GM19468 (cell line): Measurements from ENCODE around the gene ADCY1.

ENCODE experiments used
- ATAC-seq: cut with Tn5 transposase; IDR thresholded peaks from one replicate; pipeline ENCODE4 v1.9.1; 2021; ENCODE audit warnings: mild to moderate bottlenecking, moderate library complexity, moderate number of reproducible peaks; ENCODE audit not compliant: unreplicated experiment; ENCODE audit errors: extremely low read depth

Gene ADCY1

GRCh38 chr7:45591101-45591906 lies 17.1 kb downstream of the ADCY1 start:
- ATAC-seq: no peak

DNA sequence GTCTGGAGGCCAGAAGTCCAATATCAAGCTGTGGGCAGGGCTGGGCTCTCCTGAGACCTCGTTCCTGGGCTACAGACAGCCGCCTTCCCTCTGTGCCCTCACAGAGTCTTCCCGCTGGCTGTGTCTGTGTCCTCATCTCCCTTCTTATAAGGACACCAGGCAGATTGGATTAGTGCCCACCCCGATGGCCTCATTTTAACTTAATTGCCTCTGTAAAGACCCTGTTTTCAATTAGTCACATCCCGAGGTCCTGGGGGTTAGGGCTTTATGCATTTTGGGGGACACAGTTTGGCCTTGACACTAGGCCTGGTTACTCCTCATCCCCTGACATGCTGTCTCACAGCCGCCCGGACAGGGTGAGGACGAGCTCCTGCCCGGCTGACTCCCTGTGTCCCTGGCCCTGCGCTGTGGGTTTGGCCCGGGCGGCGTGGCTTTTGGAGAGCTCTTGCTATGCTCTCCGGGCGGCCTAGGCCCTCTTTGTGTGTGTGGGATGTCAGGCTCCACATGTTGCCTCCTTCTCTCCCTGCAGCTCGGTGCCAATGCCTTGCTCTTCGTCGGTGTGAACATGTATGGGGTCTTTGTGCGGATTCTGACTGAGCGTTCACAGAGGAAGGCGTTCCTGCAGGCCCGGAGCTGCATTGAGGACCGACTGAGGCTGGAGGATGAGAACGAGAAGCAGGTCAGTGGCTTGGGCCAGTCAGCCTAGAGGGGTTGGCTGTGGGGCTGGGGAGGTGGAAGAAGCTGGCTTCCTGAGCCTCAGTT lies 18.2 kb downstream of the ADCY1 start:
- no peak for ATAC-seq

DNA sequence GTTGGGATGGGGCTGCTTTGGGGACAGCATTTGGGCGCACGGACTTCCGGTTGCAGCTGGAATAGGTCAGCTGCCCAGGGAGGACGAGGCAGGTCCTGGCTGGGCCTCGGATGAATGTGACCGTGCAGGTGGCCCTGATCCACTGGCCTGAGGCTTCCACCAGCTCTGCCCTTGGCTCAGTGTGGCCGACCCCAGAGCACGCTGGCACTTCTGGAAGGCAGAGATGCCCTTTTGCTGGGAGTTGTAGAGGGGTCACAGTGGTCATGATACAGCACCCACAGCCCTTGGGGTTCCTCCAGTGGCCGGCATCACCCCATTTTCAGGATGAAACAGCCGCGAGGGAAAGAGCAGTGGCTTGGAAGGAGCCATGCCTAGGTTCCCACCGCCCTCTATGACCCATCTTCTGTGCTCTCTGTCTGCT lies 19.0 kb downstream of the ADCY1 start:
- ATAC-seq: no peak

- ATAC-seq: no peak
Measured at GRCh38 chr7:45593877-45594276, 19.7 kb downstream of the ADCY1 start.

- no peak for ATAC-seq
Measured at GRCh38 chr7:45594745-45595535, 20.8 kb downstream of the ADCY1 start.

DNA sequence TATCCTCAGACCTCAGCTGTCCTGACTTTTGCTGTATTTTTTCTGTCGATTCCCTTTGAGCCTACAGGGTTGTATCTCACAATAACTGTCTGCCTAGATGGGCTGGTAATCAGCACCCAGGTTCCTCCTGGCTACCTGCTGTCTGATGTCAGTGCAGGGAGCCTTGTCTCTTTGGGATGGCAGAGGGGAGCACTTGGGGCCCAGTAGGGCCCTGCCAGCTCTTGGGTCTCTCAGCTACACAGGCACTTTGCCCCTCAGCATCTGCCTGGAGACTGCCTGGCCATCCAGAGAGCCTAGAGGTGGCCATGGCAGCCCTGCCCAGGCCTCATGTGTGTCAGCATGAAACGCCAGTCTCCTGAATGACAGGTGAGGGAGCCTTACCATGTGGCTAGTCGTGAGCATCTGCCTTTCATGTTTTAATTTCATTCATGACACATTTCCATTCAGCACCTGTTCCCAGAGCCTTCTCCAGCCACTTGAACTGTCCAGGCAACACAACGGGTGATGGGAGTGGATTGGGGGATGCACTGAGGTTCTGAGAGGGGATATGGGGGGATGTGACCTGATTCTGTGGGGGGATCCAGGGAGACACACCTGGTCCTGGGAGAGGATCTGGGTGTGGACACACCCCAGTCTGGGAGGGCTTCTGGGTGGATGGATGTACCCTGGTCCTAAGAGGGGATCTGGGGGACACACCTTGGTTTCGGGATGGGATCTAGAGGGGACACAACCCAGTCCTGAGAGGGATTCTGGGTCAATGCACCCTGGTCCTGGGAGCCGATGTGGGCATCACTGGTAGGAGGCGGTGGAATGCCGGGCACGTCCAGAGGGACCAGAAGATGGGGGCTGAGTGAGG lies 21.9 kb downstream of the ADCY1 start:
- no peak for ATAC-seq

DNA sequence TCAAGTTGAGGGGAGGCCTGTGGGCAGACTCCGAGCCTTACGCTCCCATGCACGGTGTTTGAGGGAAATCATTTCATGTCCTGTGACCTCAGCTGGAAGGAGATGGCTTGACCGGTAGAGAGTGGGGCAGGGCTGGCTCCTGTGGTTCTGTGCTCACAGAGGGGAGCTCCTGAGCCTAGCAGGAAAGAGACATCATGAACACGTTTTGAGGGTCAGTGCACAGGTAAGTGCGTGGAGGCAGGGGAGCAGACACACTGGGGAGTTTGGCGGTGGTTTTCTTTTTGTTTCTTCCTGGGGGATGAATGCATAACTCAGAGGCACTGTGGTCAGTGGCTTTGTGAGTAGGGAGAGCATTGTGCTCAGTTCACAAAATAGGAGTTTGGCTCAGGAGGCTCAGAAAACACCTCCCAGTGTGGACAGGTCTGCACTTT lies 22.5 kb downstream of the ADCY1 start:
- ATAC-seq: no peak

GRCh38 chr7:45597286-45597984 lies 23.3 kb downstream of the ADCY1 start:
- no peak for ATAC-seq

GRCh38 chr7:45598886-45599520 lies 24.8 kb downstream of the ADCY1 start:
- no peak for ATAC-seq

- ATAC-seq: no peak
Measured at GRCh38 chr7:45599851-45600706, 25.9 kb downstream of the ADCY1 start.

DNA sequence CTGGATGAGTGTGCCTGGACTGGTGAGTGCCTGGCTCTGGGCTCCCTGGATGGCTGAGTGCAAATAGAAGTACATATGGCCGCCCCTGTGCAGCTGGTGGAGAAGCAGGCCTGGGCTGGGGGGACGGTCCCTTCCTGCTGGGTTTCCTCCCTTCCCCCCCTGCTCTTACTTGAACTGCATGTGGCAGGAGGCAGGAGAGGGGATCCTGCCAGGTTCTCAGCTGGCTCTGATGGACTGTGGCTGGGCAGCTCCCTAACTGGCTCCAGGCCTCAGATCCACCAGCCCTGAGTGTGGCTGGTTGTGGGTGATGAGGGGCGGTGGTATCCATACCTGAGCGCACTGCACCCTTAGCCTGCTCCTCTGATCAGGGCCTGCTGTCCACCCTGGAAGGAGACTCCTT lies 26.9 kb downstream of the ADCY1 start:
- no peak for ATAC-seq

DNA sequence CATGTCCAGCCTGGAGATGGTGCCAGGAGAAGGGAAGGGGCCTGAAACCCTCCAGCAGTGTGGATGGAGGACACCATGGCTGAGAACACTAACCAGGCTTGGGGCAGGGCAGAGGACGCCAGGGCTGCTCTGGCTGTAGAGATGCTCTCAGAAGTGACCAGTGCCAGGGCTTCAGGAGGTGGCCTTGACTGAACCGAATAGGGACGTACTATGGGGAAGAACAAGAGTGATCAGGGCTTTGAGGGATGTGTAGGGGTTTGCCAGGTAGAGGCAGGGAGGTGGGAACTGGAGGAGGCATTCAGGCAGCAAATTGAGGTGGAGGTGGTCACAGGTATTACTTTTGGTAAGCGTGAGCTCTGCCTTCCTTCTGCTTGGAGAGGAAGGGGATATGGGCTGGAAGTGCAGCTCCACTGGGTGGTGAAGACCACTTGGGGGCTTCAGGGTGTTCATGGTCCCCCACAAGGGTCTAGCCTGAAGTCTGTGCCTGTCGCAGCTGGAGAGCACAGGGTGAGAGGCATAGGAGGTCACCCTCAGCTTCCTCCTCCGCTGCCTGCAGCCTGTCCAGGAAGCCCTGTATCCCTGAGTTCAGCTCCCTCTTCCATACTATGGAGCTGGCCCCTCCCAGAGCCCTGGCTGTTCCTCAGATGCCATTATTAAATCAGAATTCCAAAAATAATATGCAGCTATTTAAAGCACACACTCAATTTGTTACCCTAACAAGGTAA lies 27.8 kb downstream of the ADCY1 start:
- no peak for ATAC-seq

GRCh38 chr7:45606050-45606449 lies 31.9 kb downstream of the ADCY1 start:
- no peak for ATAC-seq

DNA sequence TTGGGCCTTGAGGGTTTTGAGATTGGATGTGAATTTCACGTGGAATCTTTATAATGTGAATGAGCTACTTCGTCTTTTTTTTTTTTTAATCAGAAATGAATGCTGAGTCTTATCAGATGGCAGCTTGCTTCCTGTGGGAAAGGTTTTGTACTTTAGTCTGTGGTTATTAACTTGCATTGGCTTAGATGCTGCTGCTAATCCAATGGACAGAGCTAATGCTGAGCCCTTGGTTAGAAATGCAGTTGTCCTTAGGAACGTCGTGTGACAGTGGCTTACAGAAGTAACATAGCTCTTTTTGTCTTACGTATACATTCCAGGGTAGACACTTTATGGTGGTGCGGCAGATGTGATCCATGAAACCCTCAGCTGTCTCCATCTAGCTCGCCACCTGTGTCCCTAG lies 32.8 kb downstream of the ADCY1 start:
- ATAC-seq: no peak

GRCh38 chr7:45609180-45609579 lies 35.0 kb downstream of the ADCY1 start:
- ATAC-seq: no peak

- ATAC-seq: no peak
Measured at GRCh38 chr7:45610019-45610418, 35.9 kb downstream of the ADCY1 start.

GRCh38 chr7:45610660-45611299 lies 36.6 kb downstream of the ADCY1 start:
- ATAC-seq: no peak
